ENCODE results near the gene ZNF362.

The ZNF362 gene

DNA sequence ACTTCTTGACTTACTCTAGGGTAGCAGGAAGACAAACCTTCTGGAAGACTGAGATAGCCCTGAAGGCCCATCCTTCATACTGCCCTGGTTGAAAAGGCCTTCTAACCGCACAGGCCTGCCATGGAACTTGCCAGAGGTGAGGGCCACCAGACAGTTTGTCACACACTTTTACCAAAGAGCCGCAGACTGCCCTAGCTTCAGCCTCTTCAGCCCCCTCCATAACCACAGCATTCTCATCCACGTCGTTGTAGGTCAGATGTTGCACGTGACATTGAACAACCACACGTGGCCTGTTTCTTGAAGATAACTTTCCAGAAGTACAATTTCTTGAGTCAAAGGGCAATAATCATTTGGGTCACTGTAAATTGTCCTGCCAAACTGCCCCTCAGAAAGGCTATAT is 18.9 kb downstream of the ZNF362 start:
- H3K4me3 ChIP-seq (replicated peaks; ENCODE audit: low read depth, low read length), result no peak overlapping the region
- DNase-seq (ENCODE audit: extremely low read depth, low read depth), result no peak
- TF ChIP-seq CTCF (IDR thresholded peaks at IDR 0.05; ENCODE audit: low read depth, low read length, missing control alignments), result no peak

DNA sequence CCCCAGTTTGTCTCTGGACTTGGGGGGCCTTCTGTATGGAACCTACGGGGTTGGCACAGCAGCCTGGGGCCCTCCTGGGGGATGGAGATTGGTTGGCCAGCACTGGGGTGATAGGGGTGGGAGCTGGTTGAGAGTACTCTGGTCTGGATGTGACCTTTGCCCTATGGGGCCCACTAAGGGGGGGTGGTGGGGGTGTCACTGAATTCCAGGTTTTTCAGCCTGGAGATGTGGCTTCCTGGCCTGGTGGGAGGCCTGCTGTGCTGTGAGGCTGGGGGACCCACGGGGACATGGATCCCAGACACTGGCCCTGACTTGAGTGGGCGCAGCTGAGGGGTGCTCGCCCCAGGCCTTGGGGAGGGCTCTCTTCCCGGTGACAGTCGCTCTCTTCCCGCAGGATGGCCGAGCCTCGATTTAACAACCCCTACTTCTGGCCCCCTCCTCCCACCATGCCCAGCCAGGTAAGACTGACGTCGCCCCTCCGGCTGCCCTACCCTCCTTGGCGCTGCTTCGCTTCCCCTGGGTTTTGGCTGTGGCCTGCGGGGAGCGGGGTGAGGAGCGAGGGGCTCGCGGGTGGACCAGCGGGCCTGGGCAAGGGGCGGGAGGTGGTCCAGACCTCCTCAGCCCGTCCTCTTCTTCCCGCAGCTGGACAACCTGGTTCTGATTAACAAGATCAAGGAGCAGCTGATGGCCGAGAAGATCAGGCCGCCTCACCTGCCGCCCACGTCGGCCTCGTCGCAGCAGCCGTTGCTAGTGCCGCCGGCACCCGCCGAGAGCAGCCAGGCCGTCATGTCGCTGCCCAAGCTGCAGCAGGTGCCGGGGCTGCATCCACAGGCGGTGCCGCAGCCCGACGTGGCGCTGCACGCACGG is 19.6 kb downstream of the ZNF362 start:
- DNase-seq (ENCODE audit: extremely low read depth, low read depth), result no peak
- no peak overlapping the region for H3K4me3 ChIP-seq (replicated peaks; ENCODE audit: low read depth, low read length)

GRCh38 chr1:33276573-33277298 is 20.4 kb downstream of the ZNF362 start:
- TF ChIP-seq CTCF (IDR thresholded peaks at IDR 0.05; ENCODE audit: low read depth, low read length, missing control alignments), result no peak
- no peak overlapping the region for H3K4me3 ChIP-seq (replicated peaks; ENCODE audit: low read depth, low read length)
- no peak for DNase-seq (ENCODE audit: extremely low read depth, low read depth)

More for the DNA sequence above, 19.6 kb downstream of the ZNF362 start:
- TF ChIP-seq CTCF (IDR thresholded peaks at IDR 0.05; ENCODE audit: low read depth, low read length, missing control alignments), result no peak

DNA sequence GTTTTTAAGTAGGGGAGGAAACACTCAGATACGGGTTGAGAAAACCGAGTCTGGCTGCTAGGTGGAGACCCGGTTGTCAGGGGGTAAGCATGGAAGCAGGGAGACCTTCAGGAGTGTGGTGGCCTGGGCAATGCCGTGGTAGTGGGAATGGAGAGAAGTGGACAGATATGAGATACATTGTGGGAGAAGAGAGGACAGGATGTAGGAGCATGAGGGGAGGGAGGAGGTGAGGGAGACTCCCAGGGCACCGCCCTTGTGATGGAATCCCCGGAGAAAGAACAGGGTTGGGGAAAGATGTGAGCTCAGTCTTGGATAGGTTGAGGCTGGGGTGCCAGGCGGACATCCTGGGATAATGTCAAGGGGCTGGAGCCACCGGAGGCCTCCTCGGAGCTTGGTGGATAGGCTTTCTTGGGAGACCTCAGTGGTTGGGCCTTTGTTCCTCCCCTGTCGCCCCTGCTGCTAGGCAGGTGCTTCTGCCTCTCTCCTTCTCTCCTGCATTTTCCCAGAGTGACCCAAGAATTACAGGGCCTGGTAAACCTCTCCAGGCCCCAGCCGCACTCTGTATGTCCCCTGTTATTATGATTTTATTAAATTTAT is 21.3 kb downstream of the ZNF362 start:
- no peak overlapping the region for H3K4me3 ChIP-seq (replicated peaks; ENCODE audit: low read depth, low read length)
- no peak for TF ChIP-seq CTCF (IDR thresholded peaks at IDR 0.05; ENCODE audit: low read depth, low read length, missing control alignments)
- no peak for DNase-seq (ENCODE audit: extremely low read depth, low read depth)

DNA sequence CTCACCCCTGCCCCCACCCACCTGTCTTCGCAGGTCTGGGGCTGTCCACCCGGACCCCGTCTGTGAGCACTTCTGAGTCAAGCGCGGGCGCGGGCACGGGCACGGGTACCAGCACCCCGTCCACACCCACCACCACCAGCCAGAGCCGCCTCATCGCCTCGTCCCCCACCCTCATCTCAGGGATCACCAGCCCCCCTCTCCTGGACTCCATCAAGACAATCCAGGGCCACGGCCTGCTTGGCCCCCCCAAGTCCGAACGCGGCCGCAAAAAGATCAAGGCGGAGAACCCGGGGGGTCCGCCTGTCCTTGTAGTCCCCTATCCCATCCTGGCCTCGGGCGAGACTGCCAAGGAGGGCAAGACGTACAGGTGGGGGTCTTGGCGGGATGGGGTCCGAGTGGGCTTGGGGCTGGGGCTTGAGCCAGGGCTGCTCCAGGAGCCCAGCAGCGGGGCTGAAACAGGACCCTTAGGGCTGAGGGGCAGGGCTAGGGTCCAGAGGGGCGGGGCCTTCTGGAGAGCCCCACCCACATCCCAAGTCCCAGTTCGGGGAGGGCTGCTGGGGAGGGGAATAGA is 23.9 kb downstream of the ZNF362 start:
- TF ChIP-seq CTCF (IDR thresholded peaks at IDR 0.05; ENCODE audit: low read depth, low read length, missing control alignments), result no peak
- DNase-seq (ENCODE audit: extremely low read depth, low read depth), result no peak
- H3K4me3 ChIP-seq (replicated peaks; ENCODE audit: low read depth, low read length), result no peak overlapping the region

- no peak overlapping the region for H3K4me3 ChIP-seq (replicated peaks; ENCODE audit: low read depth, low read length)
- DNase-seq (ENCODE audit: extremely low read depth, low read depth), result no peak
- TF ChIP-seq CTCF (IDR thresholded peaks at IDR 0.05; ENCODE audit: low read depth, low read length, missing control alignments), result no peak
Observed at GRCh38 chr1:33281554-33282303, 25.4 kb downstream of the ZNF362 start.

Measured in HFF-Myc (cell line).